ENCODE measurements around the gene RENBP.

Gene RENBP

GRCh38 chrX:153931748-153932147, 12.7 kb downstream of the RENBP start:
- DNase-seq = no peak

GRCh38 chrX:153931151-153931550, 13.3 kb downstream of the RENBP start:
- no peak for DNase-seq

GRCh38 chrX:153930011-153930910, 14.2 kb downstream of the RENBP start:
- DNase-seq = no peak

DNA sequence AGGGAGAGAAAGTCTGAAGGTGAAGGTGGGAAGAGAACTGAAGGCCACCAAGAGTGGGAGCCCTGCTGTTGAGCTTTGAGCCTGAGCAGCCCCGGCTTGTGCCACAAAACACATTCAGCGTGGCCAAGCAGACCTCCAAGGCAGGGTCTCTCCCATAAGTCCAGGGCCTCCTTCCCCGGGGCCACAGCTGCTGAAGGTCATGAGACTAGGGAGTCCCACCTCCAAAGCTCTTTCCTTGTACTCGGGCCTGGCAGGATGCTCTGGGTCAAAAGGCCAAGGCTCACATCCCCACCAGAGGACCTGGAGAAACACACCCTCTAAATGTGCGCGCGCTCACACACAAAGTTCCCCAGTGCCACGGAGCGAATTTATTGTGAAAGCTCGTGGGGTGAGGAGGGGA, 14.9 kb downstream of the RENBP start:
- no peak for DNase-seq

- DNase-seq = no peak
These were observed 15.6 kb downstream of the RENBP start for GRCh38 chrX:153928846-153929245.

GRCh38 chrX:153927922-153928760, 16.3 kb downstream of the RENBP start:
- DNase-seq = peak; percentile 88

DNA sequence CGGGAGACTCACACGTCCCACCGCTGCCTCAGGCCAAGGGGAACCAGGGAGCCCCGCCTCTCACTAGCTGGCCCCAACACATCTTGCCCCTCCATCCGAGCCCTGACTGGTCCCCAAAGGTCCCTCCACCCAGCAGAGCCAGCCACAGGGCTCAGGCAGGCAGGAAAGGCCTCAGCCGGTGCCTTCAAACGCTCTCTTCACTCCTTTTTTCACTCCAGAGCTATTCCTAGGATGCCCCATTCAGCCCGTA, 16.8 kb downstream of the RENBP start:
- DNase-seq = no peak

- DNase-seq = peak; percentile 63
These were observed 17.4 kb downstream of the RENBP start for GRCh38 chrX:153926858-153927671.

DNA sequence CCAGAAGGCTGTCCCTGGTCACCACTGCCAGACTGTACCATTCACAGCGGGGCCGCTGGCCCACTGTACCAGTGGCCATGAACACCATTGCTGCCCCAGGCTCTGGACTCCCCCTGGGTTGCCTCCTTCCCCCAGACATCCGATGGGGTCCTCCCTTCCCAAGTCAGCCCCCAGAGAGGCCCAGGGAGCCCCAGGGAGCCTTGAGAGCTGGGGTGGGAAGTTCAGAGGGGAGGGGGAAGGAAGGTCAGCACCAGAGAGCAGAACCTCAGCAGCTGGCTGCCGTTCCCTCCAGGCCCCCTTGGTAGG, 17.9 kb downstream of the RENBP start:
- DNase-seq = no peak

GRCh38 chrX:153925739-153926551, 18.5 kb downstream of the RENBP start, which contains the start of gene ARHGAP4:
Gene ARHGAP4 (minus strand): TSS chrX:153926264. CDS start chrX:153926202, 62 bp downstream.
- peak; percentile 22 for DNase-seq

DNA sequence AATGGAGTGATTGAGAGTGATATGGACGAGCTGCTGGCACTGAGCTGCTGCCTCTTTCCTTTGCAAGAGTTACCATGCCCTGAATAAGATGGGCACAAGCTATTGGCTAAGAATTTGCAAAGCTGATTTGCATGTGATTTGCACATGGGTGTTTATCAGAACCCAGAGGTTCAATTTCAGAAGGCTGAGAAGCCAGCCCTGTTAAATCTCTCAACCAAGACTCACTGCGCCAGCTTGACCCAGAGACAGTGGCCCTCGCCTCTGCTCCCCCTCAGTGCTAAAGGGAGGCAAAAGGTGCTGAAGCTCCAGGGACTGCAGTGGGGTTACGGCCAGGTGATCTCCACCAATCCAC, 19.1 kb downstream of the RENBP start:
- no peak for DNase-seq

GRCh38 chrX:153924149-153924861, 20.1 kb downstream of the RENBP start:
- peak; percentile 39 for DNase-seq

DNA sequence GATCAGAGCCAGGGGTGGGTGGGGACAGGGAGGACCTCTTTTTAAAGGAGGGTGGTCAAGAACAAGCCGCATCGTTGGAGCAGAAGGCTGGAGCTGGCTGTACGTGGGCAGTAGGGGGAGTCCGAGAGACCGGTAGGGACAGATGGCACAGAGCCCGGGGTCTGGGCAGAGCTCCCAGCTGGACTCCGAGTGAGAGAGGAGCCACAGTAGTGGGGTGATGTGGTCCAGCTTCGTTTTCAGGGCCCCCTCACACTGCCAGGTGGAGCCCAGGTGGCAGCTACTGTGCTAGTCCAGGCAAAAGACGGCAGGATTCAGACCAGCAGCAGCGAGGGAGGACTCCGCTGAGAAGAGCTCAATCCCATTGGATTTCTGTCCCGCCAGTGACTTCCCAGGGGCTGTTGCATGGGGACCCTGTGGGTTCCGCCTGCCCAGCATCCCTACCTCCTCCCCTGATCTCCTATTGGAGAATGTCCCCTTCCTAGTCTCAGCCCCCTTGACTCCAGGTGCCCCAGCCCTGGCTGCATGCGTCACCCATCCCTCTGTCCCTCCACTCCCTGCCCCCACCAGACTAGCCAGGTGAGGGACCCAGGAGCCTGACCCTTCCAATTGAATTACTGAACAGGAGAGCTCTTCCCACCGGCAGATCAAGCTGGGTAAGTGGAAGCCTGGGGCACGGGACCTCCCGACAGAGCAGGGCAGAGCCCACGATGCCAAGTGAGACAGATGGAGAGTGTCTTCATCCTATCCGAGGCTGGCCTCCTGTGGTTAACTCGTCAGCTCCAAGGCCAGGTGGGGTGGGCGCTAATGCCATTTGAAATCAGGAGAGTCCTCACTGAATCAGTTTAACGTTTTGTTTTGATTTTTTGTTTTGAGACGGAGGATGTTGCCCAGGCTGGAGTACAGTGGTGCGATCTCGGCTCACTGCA, 21.2 kb downstream of the RENBP start:
- no peak for DNase-seq

DNA sequence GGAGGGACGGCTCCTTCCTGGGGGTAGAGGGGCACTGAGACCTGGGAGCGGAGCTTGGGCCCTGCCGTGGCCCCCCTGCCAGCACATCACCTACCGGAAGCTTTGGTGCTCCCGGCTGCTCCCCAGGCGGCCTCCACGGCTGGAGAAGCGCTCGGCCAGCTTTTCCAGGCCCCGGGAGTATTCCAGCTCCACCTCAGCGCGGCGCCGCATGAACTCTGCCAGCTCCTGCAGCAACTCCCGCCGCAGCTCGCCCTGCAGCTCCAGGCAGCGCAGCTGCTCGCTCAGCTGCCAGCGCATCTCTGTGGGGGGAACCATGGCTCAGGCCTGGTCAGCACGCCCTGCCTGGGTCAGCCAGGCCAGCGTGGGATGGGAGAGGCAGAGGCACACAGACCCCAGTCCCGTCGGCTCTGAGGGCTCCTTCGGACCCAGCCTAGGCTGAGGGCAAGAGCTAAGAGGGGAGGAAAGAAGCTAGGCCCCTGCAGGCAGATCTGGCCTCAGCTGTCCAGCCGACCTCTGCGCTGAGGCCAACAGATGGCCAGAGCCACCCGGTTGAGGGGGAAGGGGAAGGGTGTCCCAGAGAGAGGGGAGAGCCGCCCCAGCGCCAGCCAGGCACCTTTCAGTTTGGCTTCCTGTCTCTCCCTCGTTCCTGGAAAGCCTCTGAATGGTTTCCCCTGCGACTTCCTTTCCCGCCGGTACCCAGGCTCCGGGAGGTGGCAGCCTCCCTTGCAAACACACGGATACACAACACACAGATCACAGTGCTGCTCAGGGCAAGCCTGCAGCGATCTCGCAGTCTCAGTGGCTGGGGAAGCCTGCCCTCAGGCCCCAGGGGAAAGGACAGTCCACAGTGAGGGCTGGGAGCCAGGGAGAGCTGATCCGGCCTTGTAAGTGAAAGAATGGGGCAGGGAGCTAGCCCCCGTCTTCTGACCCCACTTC, 22.7 kb downstream of the RENBP start:
- no peak for DNase-seq

GRCh38 chrX:153921070-153921469, 23.4 kb downstream of the RENBP start:
- no peak for DNase-seq

- DNase-seq = no peak
These were observed 23.9 kb downstream of the RENBP start for GRCh38 chrX:153920546-153920945.

DNA sequence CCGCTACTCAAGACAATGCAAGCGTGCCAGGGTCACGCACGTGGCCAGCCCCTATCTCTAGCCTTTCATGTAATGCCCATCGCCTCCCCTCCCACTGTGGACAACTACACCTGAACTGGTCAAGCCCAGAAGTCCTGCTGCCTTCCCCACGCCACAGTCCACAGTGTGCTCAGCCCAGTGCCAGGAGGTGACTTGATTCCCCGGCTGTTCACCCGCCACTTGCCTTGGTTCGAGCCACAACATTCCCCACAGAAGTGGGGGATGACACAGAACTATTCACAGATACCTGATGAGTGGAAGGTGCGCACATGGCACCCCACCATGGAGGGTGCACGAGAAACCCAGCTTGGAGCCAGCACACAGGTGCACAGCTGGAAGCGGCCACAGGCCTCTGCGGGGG, 25.2 kb downstream of the RENBP start:
- no peak for DNase-seq

DNA sequence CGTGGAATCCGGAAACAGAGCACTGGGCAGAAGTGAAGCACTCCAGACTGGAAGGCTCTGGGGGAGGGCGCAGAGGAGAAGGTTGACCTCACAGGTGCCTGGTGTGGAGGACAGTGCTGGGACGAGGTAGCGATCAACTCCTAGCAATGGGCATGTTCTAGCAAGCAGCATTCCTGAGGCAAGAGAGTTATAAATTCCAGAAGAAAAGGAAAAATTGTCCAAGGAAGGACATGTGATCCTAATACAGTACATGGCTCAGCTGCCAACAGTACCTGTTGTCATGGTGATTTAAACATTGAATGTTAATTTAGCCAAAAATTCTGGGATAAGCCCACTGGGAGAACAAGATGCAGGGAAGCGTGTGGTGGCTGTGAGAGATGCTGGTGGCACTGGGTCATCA, 26.6 kb downstream of the RENBP start:
- no peak for DNase-seq

DNA sequence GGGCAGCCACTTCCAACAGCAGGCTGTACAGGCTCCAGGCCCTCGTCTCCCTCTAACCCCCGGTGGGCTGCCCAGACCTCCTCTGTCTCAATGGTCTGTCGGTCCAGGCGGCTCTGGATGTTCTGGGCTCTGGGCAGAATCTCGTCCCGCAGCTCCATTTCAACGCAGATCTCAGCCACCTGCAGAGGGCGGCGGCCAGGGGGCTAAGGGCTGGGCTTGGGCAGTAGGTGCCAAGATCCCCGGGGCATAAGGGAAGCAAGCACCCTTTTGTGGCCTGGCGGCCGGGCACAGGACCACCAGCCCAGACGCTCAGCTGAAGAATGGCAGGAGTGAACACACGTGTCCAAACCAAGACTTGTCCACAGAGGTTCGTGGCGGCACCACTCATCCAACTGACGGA, 30.7 kb downstream of the RENBP start:
- DNase-seq = no peak

DNA sequence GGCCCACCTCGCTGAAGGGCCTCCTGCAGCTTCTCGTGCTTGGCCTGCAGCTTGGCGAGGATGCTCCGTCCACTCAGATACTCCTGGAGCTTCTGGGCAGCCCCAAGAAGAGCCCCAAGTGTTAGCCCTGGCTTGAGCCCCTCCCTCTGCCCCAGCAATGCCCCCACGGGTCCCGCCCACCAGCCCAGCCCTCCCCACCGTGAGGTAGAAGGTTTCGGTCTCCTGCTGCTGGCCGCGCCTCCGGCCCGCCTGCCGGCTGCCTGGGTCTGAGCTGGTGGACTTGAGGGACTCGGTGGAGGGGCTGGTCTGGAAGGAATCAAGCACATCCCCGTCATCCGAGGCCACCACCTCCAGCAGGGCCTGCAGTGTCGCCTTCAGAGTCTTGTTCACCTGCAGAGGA, 31.2 kb downstream of the RENBP start:
- no peak for DNase-seq

Data from activated CD4-positive, alpha-beta T cell treated with anti-CD3 and anti-CD28 coated beads, Interleukin-2, amount 50 U/mL, for 1 hour (primary cell).